Stimulated activated naive CD8-positive, alpha-beta T cell treated with anti-CD3 and anti-CD28 coated beads, Interleukin-15, Interleukin-2, amounts not matched to agents 100 U/mL and 50 U/mL, for 24 hours (primary cell): Measurements from ENCODE around the gene TAOK2.
"Not testable (repeated sequence)": the region's sequence is repeated elsewhere in the genome, so short reads cannot be mapped to it uniquely, and the experiment has no call there.

Experiments
- ATAC-seq: fragments of 150-1000 bp; cut with Tn5 transposase; one replicate; pipeline ENCODE4 v1.10.0; 2021
- DNase-seq: peaks from one replicate; pipeline ENCODE4 v3.0.0; 2021

Gene TAOK2

DNA sequence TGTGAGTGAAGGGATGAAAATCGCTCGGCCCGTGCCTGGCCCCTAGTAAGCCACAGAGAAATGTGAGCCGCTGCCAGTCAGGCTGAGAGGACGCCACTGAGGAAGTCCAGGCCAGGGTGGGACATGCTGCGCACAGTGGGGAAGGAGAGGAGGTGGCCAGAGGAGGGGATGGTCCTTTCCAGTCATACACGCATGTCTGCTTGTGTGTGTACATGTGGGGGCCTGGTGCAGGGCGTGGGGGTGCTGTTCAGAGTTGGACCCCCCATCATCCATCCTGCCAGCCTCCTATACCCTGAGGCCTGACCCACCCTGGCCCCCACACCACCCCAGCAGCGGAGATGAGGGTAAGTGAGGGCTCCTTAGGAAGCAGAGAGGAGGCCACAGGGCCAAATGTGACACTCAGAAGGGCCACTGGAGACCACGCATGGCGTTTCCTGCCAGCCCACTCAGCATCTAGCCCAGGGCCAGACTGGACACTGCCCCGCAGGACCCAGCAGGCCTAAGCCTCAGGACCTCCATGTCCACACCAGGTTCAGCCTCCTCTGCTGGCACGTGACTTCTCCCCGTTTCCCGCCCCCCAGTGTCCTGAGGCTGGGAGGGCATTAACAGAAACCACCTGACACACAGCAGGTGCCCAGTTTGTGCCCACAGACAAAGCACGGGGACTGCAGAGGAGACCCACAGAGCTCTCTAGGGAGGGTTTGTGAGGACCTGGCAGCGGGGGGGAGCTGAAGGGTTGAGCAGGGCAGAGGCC, 30.2 kb downstream of the TAOK2 start:
- DNase-seq (no peak), ATAC-seq (no peak)

DNA sequence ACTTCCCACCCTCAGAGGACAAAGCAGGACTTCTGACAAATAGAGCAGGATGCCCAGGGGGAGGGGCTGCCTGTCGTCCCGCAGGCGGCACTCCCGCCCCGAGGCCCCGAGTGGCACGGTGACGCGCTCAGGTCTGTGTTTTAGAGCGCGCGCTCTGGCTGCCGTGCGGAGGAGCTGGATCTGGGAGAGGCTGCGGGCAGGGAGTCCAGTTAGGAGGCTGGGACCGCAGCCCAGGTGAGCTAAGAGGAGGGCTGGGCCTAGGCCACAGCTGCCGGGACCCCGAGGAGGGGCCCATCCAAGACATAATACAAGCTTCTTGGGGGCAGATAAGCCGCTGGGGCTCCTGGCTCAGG, 30.7 kb downstream of the TAOK2 start:
- no peak for DNase-seq
- no peak for ATAC-seq

- DNase-seq = no peak
- no peak for ATAC-seq
Observed at GRCh38 chr16:30004811-30005242, 31.2 kb downstream of the TAOK2 start.

- ATAC-seq = peak; percentile 45
Observed at GRCh38 chr16:30005341-30006094, 31.9 kb downstream of the TAOK2 start.

GRCh38 chr16:30006095-30006473, 32.4 kb downstream of the TAOK2 start:
- DNase-seq = no peak
- no peak for ATAC-seq

More at GRCh38 chr16:30005341-30006094, 31.9 kb downstream of the TAOK2 start:
- no peak for DNase-seq

- ATAC-seq (no peak), DNase-seq (no peak)
Observed at GRCh38 chr16:30006659-30007377, 33.1 kb downstream of the TAOK2 start.

GRCh38 chr16:30007378-30007895, 33.8 kb downstream of the TAOK2 start:
- ATAC-seq = no peak
- DNase-seq = no peak

DNA sequence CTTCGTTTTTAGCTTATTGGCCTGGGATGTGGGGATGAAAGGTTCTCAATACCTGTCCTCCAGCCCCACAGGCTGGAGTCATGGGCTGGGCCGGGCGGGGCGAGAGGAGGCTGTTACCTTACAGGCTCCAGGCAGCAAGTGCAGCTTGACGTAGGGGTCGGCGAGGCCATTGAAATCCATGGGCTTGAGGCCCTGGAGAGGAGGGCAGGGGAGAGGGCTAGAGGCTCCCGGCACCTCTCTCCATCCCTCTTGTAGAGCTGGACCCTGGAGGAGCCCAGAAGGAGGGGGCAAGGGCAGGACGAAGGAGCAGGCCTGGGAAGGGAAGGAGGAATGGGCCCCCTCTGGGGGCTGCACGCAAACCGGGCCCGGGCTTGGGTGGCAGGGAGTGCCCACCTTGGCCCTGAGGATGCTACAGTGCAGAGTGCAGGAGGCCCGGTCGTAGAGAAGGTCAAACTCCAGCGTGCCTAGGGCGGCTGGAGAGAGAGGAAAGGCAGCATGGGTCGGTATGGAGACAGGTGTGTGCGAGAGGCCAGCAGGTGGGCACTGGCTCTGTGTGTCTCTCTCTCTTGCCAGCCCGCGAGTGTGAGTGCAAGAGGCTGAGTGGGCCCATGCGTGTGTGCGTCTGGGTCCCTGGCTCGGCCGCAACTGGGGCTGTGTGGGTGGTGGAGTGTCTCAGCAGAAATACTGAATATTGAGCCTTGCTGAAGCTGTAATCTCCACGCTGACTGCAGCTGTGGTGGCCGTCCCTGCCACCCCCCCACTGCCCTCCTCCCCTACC, 35.6 kb downstream of the TAOK2 start:
- DNase-seq (no peak), ATAC-seq (no peak)

- DNase-seq (no peak), ATAC-seq (no peak)
Observed at GRCh38 chr16:30009990-30010843, 36.5 kb downstream of the TAOK2 start.

DNA sequence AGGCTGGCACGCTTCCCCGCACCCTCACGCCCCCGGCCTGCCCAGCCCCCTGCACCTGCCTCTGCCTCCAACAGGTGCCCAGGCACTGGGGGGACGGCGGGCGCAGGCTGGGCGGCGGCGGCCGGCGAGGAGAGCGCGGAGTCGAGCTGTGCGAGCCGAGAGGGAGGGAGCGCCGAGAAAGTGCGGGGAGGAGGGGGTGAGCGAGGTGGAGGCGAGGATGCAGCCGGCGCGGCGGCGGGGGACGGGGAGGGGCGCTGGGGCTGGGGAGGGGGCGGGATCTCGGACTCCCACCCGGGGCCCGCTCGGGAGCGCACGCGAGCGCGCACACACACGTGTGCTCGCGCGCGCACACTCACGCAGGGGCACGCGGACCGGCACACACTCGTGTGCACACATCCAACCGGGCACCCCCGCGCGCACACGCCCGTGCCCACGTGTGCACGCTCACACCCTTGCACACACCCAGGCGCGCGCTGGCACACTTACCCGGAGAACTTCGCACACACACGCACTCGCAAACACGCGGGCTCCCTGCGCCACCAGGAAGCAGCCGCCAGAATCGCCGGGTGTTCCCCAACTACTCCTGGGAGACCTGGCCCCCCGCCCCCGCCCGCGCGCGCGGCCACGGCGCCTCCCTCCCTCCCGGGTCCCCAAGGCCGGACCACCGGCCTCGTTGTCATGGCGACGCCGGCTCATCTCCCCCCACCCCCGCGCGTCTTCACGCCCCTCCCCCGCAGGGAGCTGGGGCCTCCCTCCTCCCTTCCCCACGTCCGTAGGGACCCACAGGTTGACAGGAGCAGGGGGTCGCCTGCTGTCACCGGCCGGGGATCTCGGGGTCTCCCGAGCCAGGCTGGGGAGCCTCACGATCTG, 37.4 kb downstream of the TAOK2 start, which contains the start of gene DOC2A:
DOC2A (minus strand) TSS at position 184 of the 870 bp plus-strand sequence. CDS start 805 bp downstream, outside the sequence.
- ATAC-seq (peak; percentile 38), DNase-seq (peak; percentile 39)

- no peak for ATAC-seq
- no peak for DNase-seq
Observed at GRCh38 chr16:30011714-30012504, 38.2 kb downstream of the TAOK2 start.

- not testable (repeated sequence) for DNase-seq, ATAC-seq
Observed at GRCh38 chr16:30012598-30012997, 38.9 kb downstream of the TAOK2 start.

DNA sequence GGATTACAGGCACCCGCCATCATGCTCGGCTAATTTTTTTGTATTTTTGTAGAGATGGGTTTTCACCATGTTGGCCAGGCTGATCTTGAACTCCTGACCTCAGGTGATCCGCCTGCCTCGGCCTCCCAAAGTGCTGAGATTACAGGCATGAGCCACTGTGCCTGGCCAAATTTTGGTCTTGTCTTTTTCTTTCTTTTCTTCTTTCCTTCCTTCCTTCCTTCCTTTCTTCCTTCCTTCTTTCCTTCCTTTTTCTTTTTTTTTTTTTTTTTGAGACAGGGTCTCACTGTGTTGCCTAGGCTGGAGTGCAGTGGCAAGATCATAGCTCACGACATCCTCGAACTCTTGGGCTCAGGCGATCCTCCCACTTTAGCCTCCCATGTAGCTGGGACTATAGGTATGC, 41.8 kb downstream of the TAOK2 start:
- ATAC-seq, DNase-seq: not testable (repeated sequence)

DNA sequence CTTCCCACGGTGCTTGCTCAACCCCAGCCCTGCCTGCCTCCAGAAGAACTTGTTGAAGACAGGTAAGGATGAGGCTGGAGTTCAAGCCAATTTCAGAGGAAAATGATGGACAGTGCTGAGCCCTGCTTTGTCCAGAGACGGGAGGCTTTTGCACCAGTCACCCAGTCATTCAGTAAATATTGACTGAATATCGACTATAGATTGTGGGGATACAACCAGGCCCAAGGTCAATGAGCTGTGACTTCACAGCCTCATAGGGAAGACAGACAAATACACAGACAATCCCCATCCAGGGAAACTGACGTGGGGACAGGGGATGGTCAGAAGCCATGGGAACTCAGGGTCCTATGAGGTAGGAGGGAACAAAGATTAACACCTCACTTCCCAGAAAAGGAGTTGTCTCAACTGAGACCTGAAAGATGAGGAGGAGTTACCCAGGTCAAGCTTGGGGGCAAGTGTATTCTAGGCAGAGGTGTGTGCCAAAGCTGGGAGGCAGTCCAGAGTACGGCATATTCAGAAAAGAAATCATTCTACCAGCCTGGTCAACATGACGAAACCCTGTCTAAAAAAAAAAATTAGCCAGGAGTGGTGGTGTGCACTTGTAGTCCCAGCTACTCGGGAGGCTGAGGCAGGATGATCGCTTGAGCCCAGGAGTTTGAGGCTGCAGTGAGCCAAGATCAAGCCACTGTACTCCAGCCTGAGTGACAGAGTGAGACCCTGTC, 43.0 kb downstream of the TAOK2 start:
- no peak for ATAC-seq
- DNase-seq = no peak

- ATAC-seq = no peak
- no peak for DNase-seq
Observed at GRCh38 chr16:30017277-30017656, 43.6 kb downstream of the TAOK2 start.

- DNase-seq, ATAC-seq: not testable (repeated sequence)
Observed at GRCh38 chr16:30017937-30018336, 44.3 kb downstream of the TAOK2 start.

DNA sequence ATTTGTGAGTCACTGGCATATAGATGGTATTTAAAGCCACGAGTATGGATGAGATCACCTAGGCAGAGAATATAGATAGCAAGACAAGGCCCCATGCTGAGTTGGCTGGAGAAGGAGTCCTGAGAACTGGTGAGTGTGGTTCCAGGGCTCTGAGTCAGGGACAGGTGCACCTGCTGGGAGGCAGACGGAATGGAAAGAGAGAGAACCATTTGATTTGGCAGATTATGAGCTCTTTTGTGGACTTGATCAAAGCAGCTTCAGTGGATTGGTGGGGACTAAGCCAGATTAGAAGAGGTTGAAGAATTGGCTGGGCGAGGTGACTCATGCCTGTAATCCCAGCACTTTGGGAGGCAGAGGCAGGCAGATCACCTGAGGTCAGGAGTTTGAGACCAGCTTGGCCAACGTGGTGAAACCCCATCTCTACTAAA, 45.1 kb downstream of the TAOK2 start:
- no peak for DNase-seq
- peak; percentile 42 for ATAC-seq

DNA sequence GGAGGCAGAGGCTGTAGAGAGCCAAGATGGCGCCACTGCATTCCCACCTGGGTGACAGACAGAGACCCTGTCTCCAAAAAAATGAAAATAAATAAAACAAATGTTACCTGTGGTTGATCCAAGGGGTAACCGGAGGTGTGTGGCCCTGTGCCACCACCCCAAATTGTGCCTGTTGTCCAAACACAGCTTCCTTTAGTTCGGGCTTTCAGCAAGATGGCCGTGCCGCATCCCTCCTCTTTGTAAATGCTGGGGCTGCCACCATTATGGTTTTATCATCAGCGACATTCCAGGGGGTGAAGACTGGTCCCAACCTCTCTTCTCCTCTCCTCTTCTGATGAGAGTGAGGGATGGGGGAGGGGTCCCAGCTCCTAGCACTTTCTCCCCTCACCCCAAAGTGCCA, 49.2 kb downstream of the TAOK2 start, which contains the start of gene C16orf92:
C16orf92 (plus strand) TSS at position 312 of the 400 bp plus-strand sequence. CDS start 143 bp downstream, outside the sequence.
- no peak for ATAC-seq
- DNase-seq = no peak
